ENCODE measurements around the gene FBRSL1.

GRCh38 chr12:132472386-132472785 lies 17.6 kb upstream of the FBRSL1 start:
- no peak for TF ChIP-seq CTCF (IDR thresholded peaks at IDR 0.05)
- no peak for TF ChIP-seq POLR2A (IDR thresholded peaks at IDR 0.05; ENCODE audit: low read depth)
- no peak for TF ChIP-seq EP300 (IDR thresholded peaks at IDR 0.05)

Data from esophagus muscularis mucosa (tissue), 4 donors.